HepG2 (cell line): ENCODE results near the gene ADAR. TPM values are rescaled to one million over a fixed set of nuclear protein-coding genes. Genes with fewer than 3 reads are reported as not detected.

Source experiments
- ELF4 ChIP-seq: sonication (generic); formaldehyde crosslinking; IDR thresholded peaks from 2 replicates; pipeline ENCODE4 v1.5.0; 2020; ENCODE audit warnings: missing genetic modification reagents, mild to moderate bottlenecking, moderate library complexity, borderline replicate concordance
- NR2C2 ChIP-seq: sonication (generic); formaldehyde crosslinking; IDR thresholded peaks from 2 replicates; pipeline ENCODE4 v1.4.0; 2020; ENCODE audit warnings: missing genetic modification reagents, mild to moderate bottlenecking, moderate library complexity, borderline replicate concordance
- NR3C1 ChIP-seq: sonication (generic); formaldehyde crosslinking; IDR thresholded peaks from 2 replicates; pipeline ENCODE4 v1.4.0; 2020; ENCODE audit warnings: missing genetic modification reagents
- RBAK ChIP-seq: sonication (generic); formaldehyde crosslinking; IDR thresholded peaks from 2 replicates; pipeline ENCODE4 v1.5.1; 2020; ENCODE audit warnings: mild to moderate bottlenecking, missing genetic modification reagents
- SIX1 ChIP-seq: sonication (generic); formaldehyde crosslinking; IDR thresholded peaks from 2 replicates; pipeline ENCODE4 v1.4.0; 2020; ENCODE audit warnings: missing genetic modification reagents, borderline replicate concordance
- ZKSCAN1 ChIP-seq: fragments of 150-350 bp; IDR thresholded peaks from 2 replicates; pipeline ENCODE4 v1.6.1; 2014; ENCODE audit warnings: low read length
- polyA plus RNA-seq, 8 experiments: library from polyadenylated mRNA; depleted of rRNA in 3 of 8; stranded (reverse) in 7 of 8; unstranded in 1 of 8; fragments of >200 nt; fragmentation: Illumina TruSeq in 4 of 8; extraction: Trizol in 4 of 8; gene quantifications; 2 replicates each; pipeline versions ENCODE4 v1.2.1 to v1.2.3, GENCODE V29; 2011 to 2016; ENCODE audit warnings: low read depth in 4 of 8, missing spikeins in 1 of 8, mixed read lengths in 1 of 8; ENCODE audit not compliant: insufficient read depth in 1 of 8
- total RNA-seq, 5 experiments: library from RNA; depleted of rRNA; stranded (reverse); fragments of >200 nt; fragmentation: Illumina TruSeq; extraction: Trizol; gene quantifications; 2 replicates each; pipeline ENCODE4 v1.2.3, GENCODE V29; 2016; ENCODE audit warnings: low read depth in 1 of 5
- TF ChIP-seq, protein P1 (sequence below), 2 experiments: sonication (generic) in 1 of 2; formaldehyde crosslinking in 1 of 2; IDR thresholded peaks; 2 replicates each; pipeline versions ENCODE4 v1.4.0 to v1.6.1; 2018 to 2020; ENCODE audit warnings: missing genetic modification reagents in 2 of 2, borderline replicate concordance in 1 of 2, low read depth in 1 of 2, mild to moderate bottlenecking in 1 of 2, missing biosample characterization in 1 of 2
- TF ChIP-seq, protein P2 (sequence below): sonication (generic); formaldehyde crosslinking; IDR thresholded peaks from one replicate; pipeline ENCODE4 v1.5.1; 2020; ENCODE audit warnings: mild to moderate bottlenecking, missing genetic modification reagents; ENCODE audit errors: not compliant biosample characterization
- TF ChIP-seq, protein P3 (sequence below): sonication (generic); formaldehyde crosslinking; IDR thresholded peaks from 2 replicates; pipeline ENCODE4; 2020; ENCODE audit warnings: missing genetic modification reagents, mild to moderate bottlenecking, borderline replicate concordance

ADAR gene
- total and polyA plus RNA-seq, 2 of the 13 experiments (the other 11 are each of a cell fraction or from before 2014, with no cell fraction given) = 70.8 to 86.2 TPM

DNA sequence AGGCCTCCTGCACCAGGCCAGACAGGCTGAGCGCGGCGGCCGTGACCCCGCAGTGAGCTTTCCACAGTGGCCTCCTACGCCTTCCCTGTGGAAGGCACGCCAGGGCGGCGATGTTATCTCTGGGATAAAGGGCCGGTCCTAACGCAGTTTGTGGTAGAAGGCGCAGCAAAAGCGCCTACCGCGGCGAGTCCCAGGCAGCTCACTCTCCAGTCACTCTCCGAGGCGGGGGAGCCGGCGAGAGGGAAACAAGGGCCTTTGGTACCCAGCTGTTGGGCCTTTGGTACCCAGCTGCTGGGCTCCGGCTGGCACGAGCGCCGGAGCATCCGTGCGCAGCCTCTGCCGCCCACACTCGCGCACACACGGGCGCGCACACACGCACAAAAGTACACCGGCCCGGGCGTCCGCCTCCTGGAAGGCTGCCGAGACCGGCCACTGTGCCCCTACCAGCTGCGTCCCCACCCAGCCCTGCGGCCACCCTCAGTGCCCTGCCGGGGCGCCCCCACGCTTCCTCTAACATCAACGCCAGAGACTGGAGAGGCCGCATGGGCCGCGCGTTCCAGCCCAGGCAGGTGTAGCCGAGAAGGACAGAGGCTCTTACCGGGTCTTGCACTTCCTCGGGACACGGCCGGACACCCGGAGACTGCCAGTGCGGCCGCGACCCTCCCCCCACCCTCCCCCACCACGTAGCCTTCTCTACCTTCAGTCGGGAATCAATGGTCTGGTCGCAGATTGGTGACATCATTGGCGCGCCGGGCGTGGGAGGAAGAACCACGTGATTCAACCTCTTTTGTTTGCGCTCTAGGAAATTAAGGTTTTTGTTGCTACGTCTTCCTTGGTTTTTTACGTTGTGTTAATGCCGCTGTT lies 19.5 kb upstream of the ADAR start (continued):
- TF ChIP-seq NR2C2 (CRISPR knock-in tag) = peak; percentile 74
- TF ChIP-seq, protein P1, sequence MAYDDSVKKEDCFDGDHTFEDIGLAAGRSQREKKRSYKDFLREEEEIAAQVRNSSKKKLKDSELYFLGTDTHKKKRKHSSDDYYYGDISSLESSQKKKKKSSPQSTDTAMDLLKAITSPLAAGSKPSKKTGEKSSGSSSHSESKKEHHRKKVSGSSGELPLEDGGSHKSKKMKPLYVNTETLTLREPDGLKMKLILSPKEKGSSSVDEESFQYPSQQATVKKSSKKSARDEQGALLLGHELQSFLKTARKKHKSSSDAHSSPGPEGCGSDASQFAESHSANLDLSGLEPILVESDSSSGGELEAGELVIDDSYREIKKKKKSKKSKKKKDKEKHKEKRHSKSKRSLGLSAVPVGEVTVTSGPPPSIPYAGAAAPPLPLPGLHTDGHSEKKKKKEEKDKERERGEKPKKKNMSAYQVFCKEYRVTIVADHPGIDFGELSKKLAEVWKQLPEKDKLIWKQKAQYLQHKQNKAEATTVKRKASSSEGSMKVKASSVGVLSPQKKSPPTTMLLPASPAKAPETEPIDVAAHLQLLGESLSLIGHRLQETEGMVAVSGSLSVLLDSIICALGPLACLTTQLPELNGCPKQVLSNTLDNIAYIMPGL (CRISPR knock-in tag; IDR thresholded peaks at IDR 0.05; ENCODE audit: borderline replicate concordance in 1 of 2, low read depth in 1 of 2) = peak; percentile 49 to 85
- TF ChIP-seq, protein P2, sequence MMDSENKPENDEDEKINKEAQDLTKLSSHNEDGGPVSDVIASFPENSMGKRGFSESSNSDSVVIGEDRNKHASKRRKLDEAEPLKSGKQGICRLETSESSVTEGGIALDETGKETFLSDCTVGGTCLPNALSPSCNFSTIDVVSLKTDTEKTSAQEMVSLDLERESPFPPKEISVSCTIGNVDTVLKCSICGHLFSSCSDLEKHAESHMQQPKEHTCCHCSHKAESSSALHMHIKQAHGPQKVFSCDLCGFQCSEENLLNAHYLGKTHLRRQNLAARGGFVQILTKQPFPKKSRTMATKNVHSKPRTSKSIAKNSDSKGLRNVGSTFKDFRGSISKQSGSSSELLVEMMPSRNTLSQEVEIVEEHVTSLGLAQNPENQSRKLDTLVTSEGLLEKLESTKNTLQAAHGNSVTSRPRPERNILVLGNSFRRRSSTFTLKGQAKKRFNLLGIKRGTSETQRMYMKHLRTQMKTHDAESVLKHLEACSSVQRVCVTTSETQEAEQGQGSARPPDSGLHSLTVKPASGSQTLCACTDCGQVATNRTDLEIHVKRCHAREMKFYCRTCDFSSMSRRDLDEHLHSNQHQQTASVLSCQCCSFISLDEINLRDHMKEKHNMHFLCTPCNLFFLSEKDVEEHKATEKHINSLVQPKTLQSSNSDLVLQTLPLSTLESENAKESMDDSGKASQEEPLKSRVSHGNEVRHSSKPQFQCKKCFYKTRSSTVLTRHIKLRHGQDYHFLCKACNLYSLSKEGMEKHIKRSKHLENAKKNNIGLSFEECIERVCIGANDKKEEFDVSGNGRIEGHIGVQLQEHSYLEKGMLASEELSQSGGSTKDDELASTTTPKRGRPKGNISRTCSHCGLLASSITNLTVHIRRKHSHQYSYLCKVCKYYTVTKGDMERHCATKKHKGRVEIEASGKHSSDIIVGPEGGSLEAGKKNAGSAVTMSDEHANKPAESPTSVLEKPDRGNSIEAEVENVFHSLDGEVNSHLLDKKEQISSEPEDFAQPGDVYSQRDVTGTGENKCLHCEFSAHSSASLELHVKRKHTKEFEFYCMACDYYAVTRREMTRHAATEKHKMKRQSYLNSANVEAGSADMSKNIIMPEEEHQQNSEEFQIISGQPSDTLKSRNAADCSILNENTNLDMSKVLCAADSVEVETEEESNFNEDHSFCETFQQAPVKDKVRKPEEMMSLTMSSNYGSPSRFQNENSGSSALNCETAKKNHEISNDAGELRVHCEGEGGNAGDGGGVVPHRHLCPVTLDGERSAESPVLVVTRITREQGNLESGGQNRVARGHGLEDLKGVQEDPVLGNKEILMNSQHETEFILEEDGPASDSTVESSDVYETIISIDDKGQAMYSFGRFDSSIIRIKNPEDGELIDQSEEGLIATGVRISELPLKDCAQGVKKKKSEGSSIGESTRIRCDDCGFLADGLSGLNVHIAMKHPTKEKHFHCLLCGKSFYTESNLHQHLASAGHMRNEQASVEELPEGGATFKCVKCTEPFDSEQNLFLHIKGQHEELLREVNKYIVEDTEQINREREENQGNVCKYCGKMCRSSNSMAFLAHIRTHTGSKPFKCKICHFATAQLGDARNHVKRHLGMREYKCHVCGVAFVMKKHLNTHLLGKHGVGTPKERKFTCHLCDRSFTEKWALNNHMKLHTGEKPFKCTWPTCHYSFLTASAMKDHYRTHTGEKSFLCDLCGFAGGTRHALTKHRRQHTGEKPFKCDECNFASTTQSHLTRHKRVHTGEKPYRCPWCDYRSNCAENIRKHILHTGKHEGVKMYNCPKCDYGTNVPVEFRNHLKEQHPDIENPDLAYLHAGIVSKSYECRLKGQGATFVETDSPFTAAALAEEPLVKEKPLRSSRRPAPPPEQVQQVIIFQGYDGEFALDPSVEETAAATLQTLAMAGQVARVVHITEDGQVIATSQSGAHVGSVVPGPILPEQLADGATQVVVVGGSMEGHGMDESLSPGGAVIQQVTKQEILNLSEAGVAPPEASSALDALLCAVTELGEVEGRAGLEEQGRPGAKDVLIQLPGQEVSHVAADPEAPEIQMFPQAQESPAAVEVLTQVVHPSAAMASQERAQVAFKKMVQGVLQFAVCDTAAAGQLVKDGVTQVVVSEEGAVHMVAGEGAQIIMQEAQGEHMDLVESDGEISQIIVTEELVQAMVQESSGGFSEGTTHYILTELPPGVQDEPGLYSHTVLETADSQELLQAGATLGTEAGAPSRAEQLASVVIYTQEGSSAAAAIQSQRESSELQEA (CRISPR knock-in tag) = peak; percentile 48
- TF ChIP-seq, protein P3, sequence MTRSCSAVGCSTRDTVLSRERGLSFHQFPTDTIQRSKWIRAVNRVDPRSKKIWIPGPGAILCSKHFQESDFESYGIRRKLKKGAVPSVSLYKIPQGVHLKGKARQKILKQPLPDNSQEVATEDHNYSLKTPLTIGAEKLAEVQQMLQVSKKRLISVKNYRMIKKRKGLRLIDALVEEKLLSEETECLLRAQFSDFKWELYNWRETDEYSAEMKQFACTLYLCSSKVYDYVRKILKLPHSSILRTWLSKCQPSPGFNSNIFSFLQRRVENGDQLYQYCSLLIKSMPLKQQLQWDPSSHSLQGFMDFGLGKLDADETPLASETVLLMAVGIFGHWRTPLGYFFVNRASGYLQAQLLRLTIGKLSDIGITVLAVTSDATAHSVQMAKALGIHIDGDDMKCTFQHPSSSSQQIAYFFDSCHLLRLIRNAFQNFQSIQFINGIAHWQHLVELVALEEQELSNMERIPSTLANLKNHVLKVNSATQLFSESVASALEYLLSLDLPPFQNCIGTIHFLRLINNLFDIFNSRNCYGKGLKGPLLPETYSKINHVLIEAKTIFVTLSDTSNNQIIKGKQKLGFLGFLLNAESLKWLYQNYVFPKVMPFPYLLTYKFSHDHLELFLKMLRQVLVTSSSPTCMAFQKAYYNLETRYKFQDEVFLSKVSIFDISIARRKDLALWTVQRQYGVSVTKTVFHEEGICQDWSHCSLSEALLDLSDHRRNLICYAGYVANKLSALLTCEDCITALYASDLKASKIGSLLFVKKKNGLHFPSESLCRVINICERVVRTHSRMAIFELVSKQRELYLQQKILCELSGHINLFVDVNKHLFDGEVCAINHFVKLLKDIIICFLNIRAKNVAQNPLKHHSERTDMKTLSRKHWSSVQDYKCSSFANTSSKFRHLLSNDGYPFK (CRISPR knock-in tag) = peak; percentile 68; the same call in 1 of the 2 replicates
- no peak for TF ChIP-seq NR3C1
- no peak for TF ChIP-seq RBAK (CRISPR knock-in tag)
- peak; percentile 50; the same call in 1 of the 2 replicates for TF ChIP-seq ELF4 (CRISPR knock-in tag)
- no peak for TF ChIP-seq SIX1 (CRISPR knock-in tag)
- 0 out of 2 replicates have a peak, but pooled peaks have one; percentile 15 for TF ChIP-seq ZKSCAN1
